ENCODE results near the gene SAMD10.

SAMD10 gene

DNA sequence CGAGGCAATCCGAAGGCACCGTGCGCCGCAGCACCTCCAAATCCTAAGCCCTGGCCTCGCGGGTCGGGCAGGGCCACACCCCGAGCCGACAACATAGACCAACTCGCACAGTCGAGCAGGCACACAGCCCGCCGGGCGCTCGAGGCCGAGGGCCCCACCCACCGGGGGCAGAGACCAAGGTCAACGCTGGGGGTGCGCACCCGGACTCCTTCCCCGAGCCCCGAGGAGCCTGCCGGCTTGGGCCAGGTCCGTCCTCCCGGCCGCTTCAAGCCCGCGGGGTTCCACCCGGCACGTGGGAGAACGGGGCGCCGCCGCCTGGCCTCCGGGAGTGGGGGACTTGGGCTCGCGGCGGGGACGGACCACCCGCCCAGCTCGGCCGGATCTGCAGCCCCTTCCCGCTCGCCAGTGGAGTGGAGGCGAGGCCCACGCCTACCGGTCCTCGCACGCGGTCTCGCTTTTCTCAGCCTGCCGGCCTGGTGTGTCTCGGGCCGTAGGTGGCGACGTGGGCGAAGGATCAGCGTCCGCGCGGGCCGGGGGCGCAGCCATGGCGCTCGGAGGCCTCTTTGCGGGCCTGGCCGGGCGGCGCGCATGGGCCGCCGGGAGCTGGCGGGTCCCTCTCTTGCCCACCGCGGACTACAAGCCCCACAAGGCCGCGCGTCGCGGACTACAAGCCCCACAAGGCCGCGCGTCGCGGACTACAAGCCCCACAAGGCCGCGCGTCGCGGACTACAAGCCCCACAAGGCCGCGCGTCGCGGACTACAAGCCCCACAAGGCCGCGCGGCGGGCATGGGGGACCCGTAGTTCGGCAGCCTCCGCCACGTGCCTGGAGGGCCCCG, 23.4 kb downstream of the SAMD10 start, which contains the start of gene UCKL1:
TSS of gene UCKL1 (minus strand) at position 590 of the 837 bp plus-strand sequence. CDS start at position 546, 44 bp downstream.
- DNase-seq (ENCODE audit: low read depth) = peak; percentile 84

DNA sequence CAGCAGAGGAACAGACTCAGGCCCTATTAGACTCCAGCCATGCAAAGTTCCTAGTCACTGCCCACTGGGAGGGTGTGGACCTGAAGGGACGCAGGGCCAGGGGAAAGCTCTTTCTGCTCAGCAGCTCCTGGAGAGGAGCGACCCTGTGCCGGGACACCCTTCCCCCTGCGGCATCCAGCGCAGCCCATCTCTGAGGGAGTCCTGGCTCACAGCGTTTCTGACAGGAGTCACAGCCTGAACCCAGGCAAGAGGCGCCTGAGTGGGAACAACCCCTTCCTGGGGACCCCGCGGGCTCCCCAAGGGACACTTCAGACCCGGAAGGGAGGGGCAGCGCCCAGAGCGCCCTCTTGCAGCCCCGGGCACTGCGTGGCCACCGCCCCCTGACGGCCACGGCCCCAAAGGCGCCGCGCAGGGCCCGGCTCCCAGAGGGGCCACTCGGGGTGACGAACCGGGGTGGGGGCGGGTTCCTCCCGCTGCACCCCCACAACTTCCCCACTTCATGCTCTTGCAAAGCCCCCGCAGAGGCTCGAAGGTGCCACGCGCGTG, 24.1 kb downstream of the SAMD10 start:
- DNase-seq (ENCODE audit: low read depth) = no peak

DNA sequence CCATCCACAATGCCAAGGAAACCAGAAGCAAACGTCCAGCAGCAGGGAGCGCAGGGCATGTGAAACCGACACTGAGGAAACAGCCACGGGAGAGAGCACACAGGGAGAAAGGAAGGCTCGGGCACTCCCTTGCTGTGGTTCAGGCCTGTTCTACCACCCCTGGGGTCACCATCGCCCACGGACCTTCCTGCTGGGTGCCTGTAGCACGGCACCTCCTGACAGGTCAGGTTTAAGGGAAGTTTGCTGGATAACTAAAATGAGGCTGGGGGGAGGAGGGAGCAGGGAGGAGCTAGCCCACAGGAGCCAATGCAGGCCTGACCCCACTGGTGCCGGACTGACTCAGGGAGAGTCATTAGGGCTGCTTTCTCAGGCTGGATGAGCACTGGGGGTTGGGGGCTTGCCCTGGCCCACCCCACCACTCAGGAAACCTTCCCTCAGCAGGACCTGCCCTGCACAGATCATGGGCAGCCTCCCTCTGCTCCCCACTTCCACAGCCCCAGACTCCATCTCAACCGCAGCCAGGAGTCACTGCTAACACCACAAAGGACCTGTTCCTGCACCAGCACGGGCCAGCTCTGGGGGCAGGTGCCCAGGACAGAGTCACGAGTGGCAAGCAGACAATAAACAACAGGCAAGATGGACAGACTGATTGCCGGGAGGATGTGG, 25.5 kb downstream of the SAMD10 start:
- DNase-seq (ENCODE audit: low read depth) = no peak

DNA sequence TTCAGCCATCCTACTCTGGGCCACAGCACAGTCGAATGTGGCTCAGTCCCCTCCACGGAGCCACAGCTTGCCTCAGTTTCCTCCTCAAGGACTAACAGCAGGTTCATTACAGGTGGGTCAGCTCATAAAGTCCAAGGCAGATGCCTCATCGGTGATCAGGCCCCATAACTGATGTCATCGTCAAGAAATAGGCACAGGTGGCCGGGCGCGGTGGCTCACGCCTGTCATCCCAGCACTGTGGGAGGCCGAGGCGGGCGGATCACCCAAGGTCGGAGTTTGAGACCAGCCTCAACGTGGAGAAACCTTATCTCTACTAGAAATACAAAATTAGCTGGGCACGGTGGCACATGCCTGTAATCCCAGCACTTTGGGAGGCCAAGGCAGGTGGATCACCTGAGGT, 26.7 kb downstream of the SAMD10 start:
- no peak for DNase-seq (ENCODE audit: low read depth)

DNA sequence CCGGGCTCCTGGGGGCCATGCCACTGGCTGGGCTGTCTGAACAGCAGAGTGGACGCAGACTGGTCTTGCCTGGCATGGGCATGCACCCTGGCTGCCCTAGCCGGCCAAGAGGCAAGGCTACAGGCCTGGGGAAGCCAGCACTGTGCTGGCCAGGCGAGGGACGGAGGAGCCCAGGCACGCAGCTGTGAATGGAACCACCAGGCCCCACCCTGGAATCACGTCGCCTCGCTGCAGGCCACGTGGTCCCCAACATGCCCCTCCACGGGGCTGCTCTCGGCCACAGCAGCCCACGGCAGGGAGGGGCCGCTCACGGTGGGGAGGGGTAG, 27.3 kb downstream of the SAMD10 start:
- no peak for DNase-seq (ENCODE audit: low read depth)

DNA sequence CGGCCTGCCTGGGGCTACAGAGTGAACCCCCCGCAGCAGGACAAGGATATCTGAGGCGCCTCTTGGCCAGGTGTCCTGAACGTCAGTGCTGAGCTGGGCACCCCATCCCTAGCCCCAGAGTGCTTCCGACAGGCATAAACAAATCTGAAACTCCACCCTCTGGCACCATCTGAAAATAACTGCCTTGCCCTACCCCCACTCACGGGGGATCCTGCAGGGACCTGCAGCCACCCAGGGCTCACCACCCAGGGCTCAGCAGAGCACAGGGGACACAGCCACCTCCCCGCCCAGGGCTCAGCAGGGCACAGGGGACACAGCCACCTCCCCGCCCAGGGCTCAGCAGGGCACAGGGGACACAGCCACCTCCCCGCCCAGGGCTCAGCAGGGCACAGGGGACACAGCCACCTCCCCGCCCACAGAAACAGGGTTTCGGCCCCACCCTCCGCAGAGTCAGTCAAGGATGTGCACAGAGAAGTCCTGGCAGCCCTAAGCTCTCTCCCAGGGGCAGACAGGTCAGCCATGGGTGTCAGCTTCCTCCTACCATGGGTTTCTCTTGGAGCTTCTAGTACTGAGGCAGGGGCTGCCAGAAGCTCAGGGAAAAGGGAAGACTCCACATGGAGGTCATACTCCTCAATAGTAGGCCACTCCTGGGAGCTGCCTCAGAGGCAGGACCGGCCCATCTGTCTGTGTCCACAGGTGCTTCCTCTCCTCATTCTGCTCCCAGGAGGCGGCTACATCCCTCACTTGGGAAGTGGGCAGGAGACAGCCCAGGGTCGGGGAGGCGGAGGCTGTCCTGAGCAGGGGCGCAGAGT, 27.8 kb downstream of the SAMD10 start:
- DNase-seq (ENCODE audit: low read depth) = no peak

DNA sequence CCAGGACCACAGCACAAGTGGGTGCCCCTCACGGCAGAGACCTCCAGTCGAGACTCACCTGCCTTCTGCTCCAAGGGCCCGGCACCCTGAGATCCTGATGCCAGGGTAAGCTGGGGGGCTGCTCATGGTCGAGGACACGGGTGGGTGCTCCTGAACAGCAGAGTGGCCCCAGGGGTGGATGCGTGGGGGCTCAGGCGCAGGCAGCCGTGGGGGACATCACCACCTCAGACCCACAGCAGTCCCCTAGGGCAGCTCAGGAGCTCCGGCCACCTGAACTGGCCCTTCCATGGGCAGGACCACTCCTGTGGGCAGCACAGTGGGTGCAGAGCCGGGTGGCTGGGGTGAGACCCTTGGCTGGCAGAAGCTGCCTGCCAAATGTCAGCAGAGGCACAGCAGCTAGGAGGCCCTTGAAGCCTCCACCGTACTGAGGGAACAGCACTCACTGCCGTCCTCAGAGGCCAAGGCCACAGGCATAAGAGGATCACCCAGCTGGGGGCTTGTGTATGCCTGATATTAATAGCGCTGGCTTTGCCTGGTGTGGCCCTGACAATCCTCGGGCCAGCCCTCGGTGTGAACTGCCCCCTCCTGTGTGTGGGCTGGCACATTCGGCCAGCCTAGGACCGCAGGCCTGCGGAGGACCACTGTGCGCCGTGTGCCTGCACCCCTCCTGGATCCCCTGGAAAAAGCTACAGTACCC, 28.6 kb downstream of the SAMD10 start:
- no peak for DNase-seq (ENCODE audit: low read depth)

DNA sequence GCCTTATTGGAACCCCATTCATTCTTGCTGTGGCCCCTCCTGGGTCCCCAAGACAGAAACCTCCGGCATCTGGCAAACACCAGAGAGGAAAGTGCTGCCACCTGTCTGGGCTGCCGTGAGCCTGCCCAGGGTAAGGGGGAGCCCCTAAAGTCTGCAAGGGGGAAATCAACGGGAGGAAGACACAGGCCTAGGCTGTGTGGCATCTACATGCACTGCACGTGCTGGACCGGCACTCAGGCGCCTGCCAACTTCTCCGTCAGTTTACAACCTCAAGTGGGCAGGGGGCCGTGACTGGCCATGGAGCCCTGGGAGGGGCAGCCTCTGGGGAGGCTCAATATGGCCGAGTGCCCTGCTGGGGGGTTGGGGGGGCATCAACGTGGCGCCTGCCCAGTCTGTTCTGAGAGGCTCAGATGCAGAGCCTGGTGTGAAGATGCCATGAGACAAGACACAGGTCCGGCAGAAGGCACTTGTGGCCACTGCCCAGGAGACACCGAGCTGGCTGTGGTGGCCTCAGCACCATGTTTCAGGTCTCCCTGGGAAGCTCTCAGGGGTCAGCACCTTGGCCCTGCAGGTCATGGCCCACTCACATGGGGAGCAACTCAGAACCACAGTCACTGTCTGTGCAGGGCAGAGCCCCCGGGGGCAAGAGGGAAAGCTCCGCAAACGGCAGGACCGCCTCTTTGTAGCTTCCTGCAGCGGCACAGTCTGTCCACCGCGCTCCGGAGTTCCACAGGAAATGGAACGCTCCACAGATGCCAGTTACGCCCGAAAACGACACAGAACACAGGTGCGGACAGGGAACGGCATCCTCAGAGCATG, 31.6 kb downstream of the SAMD10 start:
- peak; percentile 30 for DNase-seq (ENCODE audit: low read depth)

DNA sequence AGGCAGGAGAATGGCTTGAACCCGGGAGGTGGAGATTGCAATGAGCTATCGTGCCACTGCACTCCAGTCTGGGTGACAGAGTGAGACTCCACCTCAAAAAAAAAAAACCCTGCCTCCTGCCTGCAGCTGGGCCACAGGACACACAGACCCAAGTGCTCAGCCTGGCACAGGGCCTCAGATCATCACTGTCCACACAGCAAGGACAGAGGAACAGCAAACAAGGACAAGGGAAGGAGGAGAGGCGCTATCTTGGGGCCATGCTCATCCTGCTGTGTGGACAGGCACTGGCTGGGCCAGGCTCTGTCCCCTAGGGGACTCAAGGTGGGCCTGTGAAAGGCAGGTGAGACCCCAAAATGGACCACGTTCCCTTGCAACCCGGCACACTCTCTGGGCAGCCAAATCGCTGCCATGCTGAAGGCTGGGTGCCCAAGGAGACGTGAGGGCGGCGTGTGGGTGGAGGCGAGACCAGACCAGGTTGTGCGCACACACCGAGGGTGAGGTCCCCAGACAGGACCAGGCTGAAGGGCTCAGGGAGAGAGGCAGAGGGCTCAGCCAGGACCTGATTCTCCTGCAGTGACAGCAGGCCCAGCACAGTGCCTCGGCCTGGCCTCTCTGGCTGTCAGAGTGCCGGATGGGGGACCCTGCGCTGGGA, 32.3 kb downstream of the SAMD10 start:
- no peak for DNase-seq (ENCODE audit: low read depth)

DNA sequence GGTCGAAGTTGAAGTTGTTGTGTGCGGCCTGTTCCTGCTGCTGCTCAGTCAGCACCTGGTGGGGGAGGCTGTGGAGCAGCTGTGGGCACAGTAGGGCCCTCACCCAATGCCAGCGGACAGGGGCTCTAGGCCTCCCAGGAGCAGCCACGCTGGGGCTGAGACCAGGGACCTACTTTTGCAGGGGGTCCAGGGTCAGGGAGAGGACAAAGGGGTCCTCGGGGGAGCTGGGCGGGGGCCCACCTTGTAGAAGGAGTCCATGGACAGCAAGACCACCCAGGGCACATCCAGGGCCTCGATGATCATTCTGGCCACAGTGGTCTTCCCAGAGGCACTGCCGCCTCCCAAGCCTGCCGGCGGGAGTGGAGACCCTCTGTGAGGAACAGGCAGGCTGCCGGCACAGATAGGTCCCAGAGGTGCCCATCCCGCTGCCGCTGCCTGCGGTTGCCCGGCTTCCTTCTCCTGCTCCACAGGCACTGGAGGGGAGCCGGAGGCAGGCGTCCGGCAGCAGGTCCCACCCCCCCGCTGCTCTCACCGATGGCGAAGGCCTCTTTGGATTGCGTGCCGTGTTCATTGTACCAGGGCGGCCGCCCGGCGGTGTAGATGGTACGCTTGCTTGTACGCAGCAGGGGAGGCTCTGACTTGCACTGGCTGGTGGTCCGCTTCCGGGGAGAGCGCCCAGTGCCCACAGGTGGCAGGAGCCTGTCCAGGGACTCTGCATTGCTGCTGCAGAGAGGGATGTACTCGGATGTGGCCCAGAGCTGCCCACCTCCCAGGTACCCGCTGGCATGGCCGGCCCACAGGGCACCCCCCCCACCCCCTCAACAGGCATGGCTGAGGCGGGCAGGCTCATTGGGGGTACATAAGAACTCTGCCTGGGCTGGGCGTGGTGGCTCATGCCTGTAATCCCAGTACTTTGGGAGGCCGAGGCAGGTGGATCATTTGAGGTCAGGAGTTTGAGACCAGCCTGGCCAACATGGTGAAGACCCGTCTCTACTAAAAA, 33.2 kb downstream of the SAMD10 start:
- DNase-seq (ENCODE audit: low read depth) = no peak

DNA sequence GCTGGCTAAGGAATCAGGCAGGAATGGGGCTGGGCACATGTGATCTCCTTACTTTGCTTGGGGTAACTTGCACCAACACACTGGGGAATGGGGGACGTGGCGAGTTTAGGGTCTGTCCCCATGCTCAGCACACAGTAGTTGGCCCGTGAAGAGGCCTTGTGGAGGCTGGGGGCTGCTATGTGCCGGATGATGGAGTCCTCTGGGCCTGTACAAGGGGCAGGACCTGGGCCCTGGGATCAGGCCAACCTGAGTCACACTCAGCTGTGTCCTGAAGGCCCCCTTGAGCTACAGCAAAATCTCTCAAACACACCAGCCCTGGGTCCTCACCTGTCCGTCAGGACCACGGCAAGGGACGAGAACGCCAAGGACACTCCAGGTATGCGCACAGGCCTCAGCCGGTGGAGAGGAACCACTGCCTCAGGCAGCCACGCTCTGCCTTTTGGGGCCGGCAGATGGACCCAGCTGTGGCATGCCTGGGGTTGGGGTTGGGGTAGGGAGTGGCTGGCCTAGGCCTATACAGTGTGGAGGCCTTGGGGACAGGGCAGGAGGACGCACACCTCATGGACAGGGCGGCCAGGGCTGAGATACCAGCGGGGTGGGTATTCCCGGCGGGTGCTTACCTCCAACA, 34.3 kb downstream of the SAMD10 start:
- DNase-seq (ENCODE audit: low read depth) = no peak

DNA sequence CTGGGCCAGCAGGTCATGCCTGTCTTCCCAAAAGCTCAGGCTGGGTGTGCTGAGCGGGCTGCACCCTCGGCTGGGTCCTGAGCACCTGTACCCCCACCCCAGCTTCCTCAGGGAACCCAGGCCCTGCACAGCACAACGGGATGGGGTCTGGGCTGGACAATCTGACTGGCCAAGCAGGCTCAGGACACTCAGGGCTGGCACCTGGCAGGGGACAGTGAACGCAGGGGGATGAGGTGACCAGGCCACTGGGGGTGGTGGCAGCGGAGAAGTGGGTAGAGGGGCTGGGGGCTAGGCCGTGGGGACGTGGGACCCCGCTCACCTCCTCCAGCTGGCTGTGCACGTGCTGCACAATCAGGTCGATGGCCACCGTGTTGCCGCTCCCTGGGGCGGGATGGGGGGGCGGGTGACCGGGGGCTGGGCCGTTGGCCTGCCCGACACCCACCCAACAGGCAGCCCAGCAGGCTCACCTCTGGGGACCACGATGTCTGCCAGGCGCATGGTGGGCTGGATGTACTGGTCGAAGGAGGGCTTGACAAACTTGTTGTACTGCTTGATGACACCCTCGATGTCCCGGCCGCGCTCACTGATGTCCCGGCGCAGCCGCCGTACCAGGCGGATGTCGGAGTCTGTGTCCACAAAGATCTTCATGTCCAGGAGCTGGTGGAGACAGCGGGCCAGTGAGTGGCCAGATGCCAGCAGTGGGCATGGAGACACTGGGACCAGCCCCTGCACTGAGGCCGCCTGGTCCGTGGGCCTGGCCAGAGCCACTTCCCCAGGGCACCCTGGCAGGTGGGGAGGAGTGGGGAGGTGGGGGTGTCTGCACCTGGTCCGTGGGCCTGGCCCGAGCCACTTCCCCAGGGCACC, 35.1 kb downstream of the SAMD10 start:
- no peak for DNase-seq (ENCODE audit: low read depth)

DNA sequence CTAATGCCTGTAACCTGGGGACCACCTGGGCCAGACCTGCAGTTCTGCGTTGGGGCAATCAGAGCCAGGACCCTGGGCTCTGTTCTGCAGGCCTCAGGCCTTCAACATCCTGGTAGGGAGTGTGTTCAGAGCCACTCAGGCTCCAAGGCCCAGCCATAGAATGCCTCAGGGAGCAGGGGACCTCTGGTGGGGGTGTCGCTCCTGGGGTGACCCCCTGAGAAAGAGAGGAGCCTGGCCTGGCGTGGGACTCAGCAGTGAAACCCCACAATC, 35.7 kb downstream of the SAMD10 start:
- no peak for DNase-seq (ENCODE audit: low read depth)

DNA sequence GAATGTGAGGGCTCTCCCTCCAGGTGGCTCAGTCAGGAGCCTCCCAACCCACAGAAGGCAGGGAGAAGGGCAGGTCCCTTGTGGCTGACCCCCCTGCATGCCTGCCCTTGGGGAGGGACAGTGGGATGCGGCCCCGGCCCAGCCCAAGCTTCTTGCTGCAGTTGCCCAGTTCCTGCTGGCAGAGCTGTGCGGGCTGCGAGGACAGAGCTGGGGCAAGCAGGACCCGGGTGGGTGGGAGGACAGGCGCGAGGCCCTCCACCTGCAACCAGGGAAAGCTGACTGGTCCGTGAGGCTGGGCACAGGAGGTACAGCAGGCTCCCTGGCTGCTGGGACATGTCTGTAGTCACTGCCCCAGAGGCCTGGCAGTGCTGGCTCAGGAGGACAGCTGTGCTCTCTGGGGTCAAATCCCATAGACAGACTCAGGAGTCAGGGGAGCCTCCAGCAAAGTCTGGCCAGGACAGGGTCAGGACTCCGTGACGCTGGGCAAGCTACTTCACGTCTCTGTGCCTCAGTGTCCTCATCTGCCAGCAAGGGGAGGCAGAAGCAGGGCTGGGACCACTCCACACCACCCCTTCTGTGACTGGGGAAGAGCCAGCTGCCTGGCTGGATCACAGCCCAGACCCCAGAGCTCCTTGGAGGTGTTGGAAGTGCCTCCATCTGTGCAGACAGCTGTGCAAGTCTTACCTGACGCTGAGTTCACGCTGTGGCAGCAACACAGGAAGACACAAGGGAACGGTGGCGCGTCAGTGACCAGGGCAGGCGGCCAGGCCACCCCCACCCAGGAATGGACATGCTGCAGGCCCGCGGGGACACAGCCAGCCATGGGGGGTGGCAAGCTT, 36.3 kb downstream of the SAMD10 start:
- DNase-seq (ENCODE audit: low read depth) = no peak

DNA sequence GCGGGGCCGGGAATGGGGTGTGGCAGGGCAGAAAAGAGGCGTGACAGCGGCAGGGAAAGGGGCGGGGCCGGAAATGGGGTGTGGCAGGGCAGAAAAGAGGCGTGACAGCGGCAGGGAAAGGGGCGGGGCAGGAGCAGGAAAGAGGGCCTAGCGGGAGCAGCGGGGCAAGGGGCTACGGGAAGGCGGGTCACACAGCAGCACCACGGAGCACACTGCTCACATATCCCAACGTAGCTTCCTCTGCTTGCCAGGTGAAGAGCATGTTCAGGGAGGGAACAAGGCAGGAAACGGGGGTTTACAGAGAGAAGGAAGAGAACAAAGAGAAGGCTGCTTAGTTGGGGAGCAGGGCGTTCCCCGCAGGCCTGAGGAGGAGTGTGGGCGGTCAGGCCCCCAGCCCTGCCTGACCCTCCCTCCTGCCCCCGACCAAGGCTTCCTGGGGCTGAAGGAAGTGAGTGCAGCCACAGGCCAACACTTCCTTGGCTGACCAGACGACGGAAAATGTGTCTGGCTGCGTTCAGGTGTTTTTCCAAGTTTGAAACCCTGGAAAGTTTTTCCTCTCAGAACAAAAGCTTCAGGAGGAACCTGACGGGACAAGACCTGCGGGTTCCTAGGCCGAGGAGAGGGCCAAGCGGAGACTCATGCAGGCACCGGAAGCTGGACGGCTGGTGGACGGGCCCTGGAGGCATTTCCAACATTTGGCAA, 37.0 kb downstream of the SAMD10 start:
- DNase-seq (ENCODE audit: low read depth) = no peak

DNA sequence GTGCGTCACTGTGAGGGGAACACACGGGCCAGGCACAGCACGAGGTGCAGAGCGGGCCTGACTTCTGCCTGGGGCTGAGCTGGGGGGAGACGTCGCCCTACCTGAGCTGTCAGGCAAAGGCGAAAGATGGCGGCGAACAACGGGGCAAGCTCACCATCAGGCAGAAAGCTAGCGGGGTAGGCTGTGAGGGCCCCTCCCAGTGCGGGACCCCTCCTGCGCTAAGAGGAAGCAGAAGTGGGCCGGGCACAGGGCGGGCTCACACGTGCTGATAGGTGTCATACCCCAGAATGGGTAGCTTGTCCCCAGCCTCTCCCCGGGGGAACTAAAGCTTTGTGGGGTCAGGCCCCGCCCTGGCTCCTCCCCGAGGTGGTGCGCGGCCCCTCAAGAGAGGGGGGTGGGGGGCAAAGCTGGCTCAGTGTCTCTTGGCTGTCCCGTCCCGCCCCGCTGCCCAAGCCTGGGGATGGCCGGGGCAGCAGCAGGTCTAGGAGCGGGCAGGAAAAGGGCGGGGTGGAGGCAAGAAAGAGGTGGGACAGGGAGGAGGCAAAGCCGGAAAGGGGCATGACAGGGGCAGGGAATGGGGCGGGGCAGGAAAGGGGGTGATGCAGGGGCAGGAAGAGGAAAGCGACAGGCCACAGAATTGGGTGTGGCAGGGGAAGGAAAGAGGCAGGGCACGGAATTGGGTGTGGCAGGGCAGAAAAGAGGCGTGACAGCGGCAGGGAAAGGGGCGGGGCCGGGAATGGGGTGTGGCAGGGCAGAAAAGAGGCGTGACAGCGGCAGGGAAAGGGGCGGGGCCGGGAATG, 38.0 kb downstream of the SAMD10 start:
- DNase-seq (ENCODE audit: low read depth) = peak; percentile 58
